Measurements from ENCODE around the gene ZGRF1.

ZGRF1 gene

GRCh38 chr4:112508356-112508755 lies 128.4 kb downstream of the ZGRF1 start:
- H3K9me2 ChIP-seq (replicated peaks; ENCODE audit: control insufficient read depth, low read length): no peaks in the 10 kb centered on the region
- H3K9me3 ChIP-seq (ENCODE audit: control insufficient read depth, insufficient read depth, low read length): no peaks in the 10 kb centered on the region
- H3K36me3 ChIP-seq (ENCODE audit: control insufficient read depth, low read length): no peaks in the 10 kb centered on the region
- TF ChIP-seq EZH2phosphoT487 (IDR thresholded peaks at IDR 0.05; ENCODE audit: borderline replicate concordance, low read length) (no peak), CTCF (IDR thresholded peaks at IDR 0.05; ENCODE audit: low read depth, low read length, poor library complexity, severe bottlenecking) (no peak)
- H3K4me2 ChIP-seq (ENCODE audit: low read length): no peak overlapping the region
- H3K27ac ChIP-seq (ENCODE audit: low read depth, low read length): no peak overlapping the region
- H3K27me3 ChIP-seq (ENCODE audit: control insufficient read depth, low read length): peaks cover 68% of the 10 kb centered on the region
- H3F3A ChIP-seq (ENCODE audit: control insufficient read depth, insufficient read depth): peaks cover 5% of the 10 kb centered on the region; the same call in 1 of the 2 replicates
- no peak overlapping the region for H3K4me3 ChIP-seq (ENCODE audit: low read length)
- H3K79me2 ChIP-seq (ENCODE audit: control insufficient read depth, low read length): no peaks in the 10 kb centered on the region
- no peaks in the 10 kb centered on the region for H4K20me1 ChIP-seq (ENCODE audit: control insufficient read depth, insufficient read depth, low read depth, low read length)
- H3K4me1 ChIP-seq (ENCODE audit: control insufficient read depth, low read length): peaks cover 9% of the 10 kb centered on the region

GRCh38 chr4:112504807-112505206 lies 131.9 kb downstream of the ZGRF1 start:
- Histone ChIP-seq H3F3A (ENCODE audit: control insufficient read depth, insufficient read depth) (no peaks in the 10 kb centered on the region), H3K27me3 (ENCODE audit: control insufficient read depth, low read length) (peaks cover 44% of the 10 kb centered on the region), H3K9me2 (replicated peaks; ENCODE audit: control insufficient read depth, low read length) (no peaks in the 10 kb centered on the region), H3K9me3 (ENCODE audit: control insufficient read depth, insufficient read depth, low read length) (no peaks in the 10 kb centered on the region), H3K4me1 (ENCODE audit: control insufficient read depth, low read length) (0 out of 2 replicates have a peak, but pooled peaks cover 3% of the 10 kb centered on the region), H3K27ac (ENCODE audit: low read depth, low read length) (no peak overlapping the region), H3K79me2 (ENCODE audit: control insufficient read depth, low read length) (no peaks in the 10 kb centered on the region), H4K20me1 (ENCODE audit: control insufficient read depth, insufficient read depth, low read depth, low read length) (no peaks in the 10 kb centered on the region), H3K36me3 (ENCODE audit: control insufficient read depth, low read length) (no peaks in the 10 kb centered on the region), H3K4me3 (ENCODE audit: low read length) (no peak overlapping the region), H3K4me2 (ENCODE audit: low read length) (no peak overlapping the region)
- TF ChIP-seq CTCF (IDR thresholded peaks at IDR 0.05; ENCODE audit: low read depth, low read length, poor library complexity, severe bottlenecking) (no peak), EZH2phosphoT487 (IDR thresholded peaks at IDR 0.05; ENCODE audit: borderline replicate concordance, low read length) (no peak)

GRCh38 chr4:112502871-112503270 lies 133.8 kb downstream of the ZGRF1 start:
- Histone ChIP-seq H3K4me1 (ENCODE audit: control insufficient read depth, low read length) (no peaks in the 10 kb centered on the region), H3F3A (ENCODE audit: control insufficient read depth, insufficient read depth) (no peaks in the 10 kb centered on the region), H3K79me2 (ENCODE audit: control insufficient read depth, low read length) (no peaks in the 10 kb centered on the region), H3K4me2 (ENCODE audit: low read length) (no peak overlapping the region), H3K36me3 (ENCODE audit: control insufficient read depth, low read length) (no peaks in the 10 kb centered on the region), H3K27ac (ENCODE audit: low read depth, low read length) (no peak overlapping the region), H4K20me1 (ENCODE audit: control insufficient read depth, insufficient read depth, low read depth, low read length) (no peaks in the 10 kb centered on the region), H3K9me2 (replicated peaks; ENCODE audit: control insufficient read depth, low read length) (no peaks in the 10 kb centered on the region), H3K27me3 (ENCODE audit: control insufficient read depth, low read length) (peaks cover 24% of the 10 kb centered on the region), H3K9me3 (ENCODE audit: control insufficient read depth, insufficient read depth, low read length) (no peaks in the 10 kb centered on the region), H3K4me3 (ENCODE audit: low read length) (no peak overlapping the region)
- TF ChIP-seq EZH2phosphoT487 (IDR thresholded peaks at IDR 0.05; ENCODE audit: borderline replicate concordance, low read length) (no peak), CTCF (IDR thresholded peaks at IDR 0.05; ENCODE audit: low read depth, low read length, poor library complexity, severe bottlenecking) (no peak)
